ENCODE data around the gene TRAF6. TPM values are rescaled to one million over a fixed set of nuclear protein-coding genes. Genes with fewer than 3 reads are reported as not detected.
"Not testable (repeated sequence)": the region's sequence is repeated elsewhere in the genome, so short reads cannot be mapped to it uniquely, and the experiment has no call there.

The TRAF6 gene, protein sequence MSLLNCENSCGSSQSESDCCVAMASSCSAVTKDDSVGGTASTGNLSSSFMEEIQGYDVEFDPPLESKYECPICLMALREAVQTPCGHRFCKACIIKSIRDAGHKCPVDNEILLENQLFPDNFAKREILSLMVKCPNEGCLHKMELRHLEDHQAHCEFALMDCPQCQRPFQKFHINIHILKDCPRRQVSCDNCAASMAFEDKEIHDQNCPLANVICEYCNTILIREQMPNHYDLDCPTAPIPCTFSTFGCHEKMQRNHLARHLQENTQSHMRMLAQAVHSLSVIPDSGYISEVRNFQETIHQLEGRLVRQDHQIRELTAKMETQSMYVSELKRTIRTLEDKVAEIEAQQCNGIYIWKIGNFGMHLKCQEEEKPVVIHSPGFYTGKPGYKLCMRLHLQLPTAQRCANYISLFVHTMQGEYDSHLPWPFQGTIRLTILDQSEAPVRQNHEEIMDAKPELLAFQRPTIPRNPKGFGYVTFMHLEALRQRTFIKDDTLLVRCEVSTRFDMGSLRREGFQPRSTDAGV
- total RNA-seq (10 to 100 TPM in 6 of 7 donors, 1 to 10 TPM in 1; 8.7 to 16.4 (median 13.9) TPM), polyA plus RNA-seq (10 to 100 TPM in 1 of 2 donors, 1 to 10 TPM in 1; 4.9 to 18.2 TPM)
- long read RNA-seq, donor 1, full-length matches to known transcripts: 23 of 29 reads
- long read RNA-seq, donor 1, partial matches to known transcripts: 2 of 29 reads
- long read RNA-seq, donor 1, other reads (novel, unspliced or antisense): 4 of 29 reads
- long read RNA-seq, donor 2, full-length matches to known transcripts: 4 of 4 reads
- long read RNA-seq, donor 2, partial matches to known transcripts: 0 of 4 reads
- long read RNA-seq, donor 2, other reads (novel, unspliced or antisense): 0 of 4 reads
- long read RNA-seq, donor 3, full-length matches to known transcripts: 5 of 5 reads
- long read RNA-seq, donor 3, partial matches to known transcripts: 0 of 5 reads
- long read RNA-seq, donor 3, other reads (novel, unspliced or antisense): 0 of 5 reads

DNA sequence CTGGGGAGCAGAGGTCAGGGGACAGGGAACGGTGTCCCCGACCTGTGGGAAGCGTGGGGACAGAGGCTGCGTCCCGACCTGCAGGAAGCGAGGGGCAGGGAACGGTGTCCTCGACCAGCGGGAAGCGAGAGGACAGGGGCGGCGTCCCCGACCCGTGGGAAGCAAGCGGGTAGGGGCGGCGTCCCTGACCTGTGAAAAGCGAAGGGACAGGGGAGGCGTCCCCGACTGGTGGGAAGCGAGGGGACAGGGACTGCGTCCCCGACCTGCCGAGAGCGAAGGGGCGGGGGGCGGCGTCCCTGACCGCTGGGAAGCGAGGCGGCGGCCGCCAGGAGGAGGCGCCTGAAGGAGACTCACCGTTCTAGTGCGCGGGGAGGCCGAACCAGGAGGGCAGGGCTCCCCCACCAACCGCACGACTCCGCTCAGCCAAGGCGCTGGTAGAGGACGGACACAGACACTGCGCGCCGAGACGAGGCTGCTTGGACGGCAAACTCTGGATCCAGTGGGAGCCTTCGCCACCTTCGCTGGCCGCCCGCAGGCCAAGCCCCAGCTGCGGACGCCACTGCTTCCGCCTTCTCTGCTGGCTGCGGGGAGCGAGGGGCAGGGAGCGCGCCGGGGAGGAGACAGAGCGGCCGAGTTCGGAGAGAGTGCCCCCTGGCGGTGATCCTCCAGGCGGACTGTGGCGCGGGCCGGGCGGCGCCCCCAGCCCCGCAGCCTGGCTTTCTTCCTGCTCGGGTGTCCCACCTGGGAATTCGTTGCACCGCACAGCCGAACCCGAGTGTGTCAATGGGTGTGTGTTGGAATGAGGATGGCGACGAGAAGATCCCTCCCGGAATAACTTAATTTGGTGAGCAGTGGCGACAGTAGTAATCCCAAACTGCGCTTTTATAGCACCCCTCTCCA lies at the start of gene TRAF6:
Gene TRAF6, minus strand, starts transcription at position 579 of the 900 bp plus-strand sequence. CDS start 8,757 bp downstream, outside the sequence.
- Histone ChIP-seq H3K27ac (peak within 1 kb of the TSS; percentile 40 to 71), H3K9me3 (no peaks in the 10 kb centered on the region), H3K27me3 (no peaks in the 10 kb centered on the region), H3K4me1 (ENCODE audit: insufficient read depth) (peaks cover 2% of the 10 kb centered on the region), H3K36me3 (no peaks in the 10 kb centered on the region), H3K4me3 (peak within 1 kb of the TSS; percentile 99)
- TF ChIP-seq, protein P1, sequence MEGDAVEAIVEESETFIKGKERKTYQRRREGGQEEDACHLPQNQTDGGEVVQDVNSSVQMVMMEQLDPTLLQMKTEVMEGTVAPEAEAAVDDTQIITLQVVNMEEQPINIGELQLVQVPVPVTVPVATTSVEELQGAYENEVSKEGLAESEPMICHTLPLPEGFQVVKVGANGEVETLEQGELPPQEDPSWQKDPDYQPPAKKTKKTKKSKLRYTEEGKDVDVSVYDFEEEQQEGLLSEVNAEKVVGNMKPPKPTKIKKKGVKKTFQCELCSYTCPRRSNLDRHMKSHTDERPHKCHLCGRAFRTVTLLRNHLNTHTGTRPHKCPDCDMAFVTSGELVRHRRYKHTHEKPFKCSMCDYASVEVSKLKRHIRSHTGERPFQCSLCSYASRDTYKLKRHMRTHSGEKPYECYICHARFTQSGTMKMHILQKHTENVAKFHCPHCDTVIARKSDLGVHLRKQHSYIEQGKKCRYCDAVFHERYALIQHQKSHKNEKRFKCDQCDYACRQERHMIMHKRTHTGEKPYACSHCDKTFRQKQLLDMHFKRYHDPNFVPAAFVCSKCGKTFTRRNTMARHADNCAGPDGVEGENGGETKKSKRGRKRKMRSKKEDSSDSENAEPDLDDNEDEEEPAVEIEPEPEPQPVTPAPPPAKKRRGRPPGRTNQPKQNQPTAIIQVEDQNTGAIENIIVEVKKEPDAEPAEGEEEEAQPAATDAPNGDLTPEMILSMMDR (IDR thresholded peaks at IDR 0.05): peak; percentile 79 to 84 (median 84)
- peak; percentile 73 for TF ChIP-seq POLR2A (IDR thresholded peaks at IDR 0.05)
- TF ChIP-seq EP300 (IDR thresholded peaks at IDR 0.05): no peak
- intact Hi-C loops (cut with DNase I): no loop called here
- 0 to 1% (median 0%) methylated on average over 70 to 81 of the region's 81 CpGs for WGBS, 3 donors
- DNase-seq: peak; percentile 84 to 92 (median 90)

DNA sequence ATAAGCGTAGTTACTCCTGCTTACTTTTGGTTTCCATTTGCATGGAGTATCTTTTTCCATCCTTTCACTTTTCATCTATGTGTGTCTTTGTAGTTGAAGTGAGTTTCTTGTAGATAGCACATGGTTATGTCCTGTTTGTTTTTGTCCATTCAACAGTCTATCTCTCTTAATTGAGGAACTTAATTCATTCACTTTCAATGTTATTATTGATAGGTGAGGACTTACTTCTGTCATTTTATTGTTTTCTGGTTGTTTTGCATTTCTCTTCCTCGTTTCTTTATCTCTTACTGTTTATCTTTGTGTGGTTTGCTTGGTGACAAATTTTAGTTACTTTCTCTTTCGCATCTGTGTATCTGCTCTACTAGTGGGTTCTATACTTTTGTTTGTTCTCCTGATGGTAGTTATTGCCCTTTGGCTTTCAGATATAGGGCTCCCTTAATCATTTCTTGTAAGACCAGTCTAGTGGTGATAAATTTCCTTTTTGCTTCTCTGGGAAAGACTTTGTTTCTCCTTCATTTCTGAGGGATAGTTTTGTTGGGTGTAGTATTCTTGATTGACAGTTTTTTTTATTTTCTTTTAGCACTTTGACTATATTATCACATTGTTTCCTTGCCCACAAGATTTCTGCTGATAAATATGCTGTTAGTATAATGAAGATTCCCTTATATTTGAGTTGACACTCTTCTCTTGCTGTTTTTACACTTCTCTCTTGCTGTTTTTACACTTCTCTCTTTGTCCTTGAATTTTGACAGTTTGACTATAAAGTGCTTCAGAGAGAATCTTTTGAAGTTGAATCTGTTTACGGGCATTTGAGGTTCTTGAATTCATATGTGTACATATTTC lies 48.7 kb upstream of the TRAF6 start:
- no peak for DNase-seq
- H3K4me3 ChIP-seq: no peak overlapping the region
- no peaks in the 10 kb centered on the region for H3K9me3 ChIP-seq
- no peaks in the 10 kb centered on the region for H3K27me3 ChIP-seq
- no peaks in the 10 kb centered on the region for H3K4me1 ChIP-seq (ENCODE audit: insufficient read depth)
- intact Hi-C loops (cut with DNase I): no loop called here
- WGBS, 3 donors: 56 to 64% (median 56%) methylated on average over 4 of the region's 4 CpGs
- no peaks in the 10 kb centered on the region for H3K36me3 ChIP-seq
- TF ChIP-seq POLR2A (IDR thresholded peaks at IDR 0.05): no peak
- H3K27ac ChIP-seq: no peak overlapping the region

DNA sequence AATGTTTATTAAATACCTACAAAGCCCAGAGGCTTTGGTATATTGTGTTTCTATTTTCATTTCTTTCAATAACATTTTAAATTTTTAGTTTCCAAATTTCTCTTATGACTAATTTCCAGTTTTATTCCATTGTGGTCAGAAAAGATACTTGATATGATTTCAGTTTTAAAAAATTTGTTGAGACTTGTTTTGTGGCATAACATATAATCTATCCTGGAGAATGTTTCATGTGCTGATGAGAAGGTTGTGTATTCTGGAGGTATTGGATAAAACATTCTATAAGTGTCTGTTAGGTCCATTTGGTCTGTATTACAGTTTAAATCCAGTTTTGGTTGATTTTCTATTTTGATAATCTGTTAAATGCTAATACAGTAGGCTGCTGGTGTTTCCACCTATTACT lies 47.9 kb upstream of the TRAF6 start:
- TF ChIP-seq, protein P1 (IDR thresholded peaks at IDR 0.05): no peak
- TF ChIP-seq EP300 (IDR thresholded peaks at IDR 0.05): no peak
- no peak for TF ChIP-seq POLR2A (IDR thresholded peaks at IDR 0.05)
- Histone ChIP-seq H3K4me1 (ENCODE audit: insufficient read depth) (no peaks in the 10 kb centered on the region), H3K9me3 (no peaks in the 10 kb centered on the region), H3K4me3 (no peak overlapping the region), H3K27me3 (no peaks in the 10 kb centered on the region), H3K36me3 (no peaks in the 10 kb centered on the region), H3K27ac (no peak overlapping the region)
- DNase-seq: no peak
- intact Hi-C loops (cut with DNase I): no loop called here

DNA sequence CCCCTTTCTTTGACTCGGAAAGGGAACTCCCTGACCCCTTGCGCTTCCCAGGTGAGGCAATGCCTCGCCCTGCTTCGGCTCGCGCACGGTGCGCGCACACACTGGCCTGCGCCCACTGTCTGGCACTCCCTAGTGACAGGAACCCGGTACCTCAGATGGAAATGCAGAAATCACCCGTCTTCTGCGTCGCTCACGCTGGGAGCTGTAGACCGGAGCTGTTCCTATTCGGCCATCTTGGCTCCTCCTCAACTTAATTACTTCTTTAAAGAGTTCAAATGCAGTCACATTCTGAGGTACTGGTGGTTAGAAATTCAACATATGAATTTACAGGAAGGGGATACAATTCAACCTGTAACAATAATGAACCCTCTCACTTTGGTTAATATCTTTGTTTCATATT lies 47.3 kb upstream of the TRAF6 start:
- intact Hi-C loops (cut with DNase I): not testable (repeated sequence)

More for the DNA sequence above, 47.3 kb upstream of the TRAF6 start:
- not testable (repeated sequence) for DNase-seq; H3K36me3 ChIP-seq; H3K4me1 ChIP-seq (ENCODE audit: insufficient read depth); H3K4me3 ChIP-seq; H3K27me3 ChIP-seq; H3K27ac ChIP-seq; H3K9me3 ChIP-seq
- 94 to 97% (median 96%) methylated on average over 13 to 17 of the region's 17 CpGs for WGBS, 3 donors
